ENCODE measurements around the gene PPP2R5E.
A peak's percentile ranks its signal among the peaks of the same experiment; 100 is the strongest.
"Not testable (repeated sequence)": the region's sequence is repeated elsewhere in the genome, so short reads cannot be mapped to it uniquely, and the experiment has no call there.

PPP2R5E gene

DNA sequence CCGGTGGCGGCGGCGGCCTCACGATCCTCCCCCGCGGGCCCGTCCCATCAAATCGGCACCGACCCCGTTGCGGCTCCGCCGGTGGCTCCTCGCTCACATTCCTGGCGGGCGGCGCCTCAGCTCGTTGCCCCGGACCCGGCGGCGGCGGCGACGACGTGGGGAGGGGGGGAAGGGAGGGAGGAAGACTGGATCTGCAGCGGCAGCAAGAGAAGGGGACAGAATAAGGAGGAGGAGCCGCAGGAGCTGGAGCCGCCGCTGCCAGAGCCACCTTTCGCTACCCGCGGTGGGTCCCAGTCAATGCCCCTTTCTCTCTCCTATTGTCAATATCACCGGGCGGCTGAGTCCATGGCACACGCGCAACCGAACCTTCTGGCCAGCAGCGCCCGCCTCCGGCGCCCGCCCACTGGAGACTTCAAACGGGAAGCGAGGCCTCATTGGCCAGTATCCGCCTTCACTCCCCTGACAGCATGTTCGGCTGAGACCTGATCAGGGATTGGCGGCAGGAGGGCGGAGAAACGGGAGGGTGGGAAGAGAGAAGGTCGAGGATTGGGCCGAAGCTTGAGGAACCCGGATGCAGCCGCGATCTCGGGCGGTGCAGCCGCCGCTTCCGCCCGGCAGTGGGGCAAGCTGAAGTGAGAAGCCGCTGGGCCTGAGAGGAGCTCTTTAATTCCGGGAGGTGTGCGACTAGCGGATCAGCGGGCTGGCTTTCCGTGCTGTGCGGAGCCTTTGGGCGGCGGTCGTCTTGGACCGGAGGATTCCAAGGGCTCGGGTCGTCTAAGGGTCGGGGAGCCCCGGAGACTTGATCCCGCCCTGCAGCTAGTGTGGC, at the start of gene PPP2R5E:
TSS of gene PPP2R5E (minus strand) at position 378 of the 826 bp plus-strand sequence. CDS start 3,692 bp downstream, outside the sequence.
- peak; percentile 97 for DNase-seq (ENCODE audit: low read depth in 2 of 2)

DNA sequence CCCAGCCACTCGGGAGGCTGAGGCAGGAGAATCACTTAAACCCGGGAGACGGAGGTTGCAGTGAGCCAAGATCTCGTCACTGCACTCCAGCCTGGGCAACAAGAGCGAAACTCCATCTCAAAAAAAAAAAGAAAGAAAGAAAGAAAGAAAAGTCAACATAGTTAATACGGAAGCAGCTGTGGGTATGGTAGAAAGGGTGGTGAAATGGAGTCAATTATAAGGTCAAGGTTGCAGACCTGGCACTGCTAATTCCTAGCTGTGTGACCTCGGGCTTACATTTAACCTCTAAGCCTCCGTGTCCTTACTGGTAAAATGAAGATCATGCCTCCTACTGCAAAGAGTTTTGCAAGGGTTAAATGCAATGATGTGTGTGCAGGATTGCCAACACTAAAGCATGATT, 39.9 kb upstream of the PPP2R5E start:
- DNase-seq (ENCODE audit: low read depth in 2 of 2), result not testable (repeated sequence)

DNA sequence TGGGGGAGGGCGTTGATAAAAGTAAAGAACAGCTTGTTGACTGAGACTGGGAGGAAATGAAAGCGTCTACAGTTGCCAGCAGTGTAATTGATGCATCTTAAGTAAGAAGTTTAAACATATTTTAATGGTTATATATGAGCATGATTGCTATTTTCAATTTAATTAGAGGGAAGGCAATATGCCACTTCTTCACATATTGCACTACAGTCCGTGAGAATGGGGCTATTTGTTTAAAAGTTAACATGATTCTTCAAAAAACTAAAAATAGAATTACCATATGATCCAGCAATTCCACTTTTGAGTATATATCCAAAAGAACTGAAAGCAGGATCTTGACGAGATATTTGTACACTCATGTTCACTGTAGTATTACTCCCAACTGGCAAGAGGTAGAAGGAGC, 38.3 kb upstream of the PPP2R5E start:
- no peak for DNase-seq (ENCODE audit: low read depth in 2 of 2)

DNA sequence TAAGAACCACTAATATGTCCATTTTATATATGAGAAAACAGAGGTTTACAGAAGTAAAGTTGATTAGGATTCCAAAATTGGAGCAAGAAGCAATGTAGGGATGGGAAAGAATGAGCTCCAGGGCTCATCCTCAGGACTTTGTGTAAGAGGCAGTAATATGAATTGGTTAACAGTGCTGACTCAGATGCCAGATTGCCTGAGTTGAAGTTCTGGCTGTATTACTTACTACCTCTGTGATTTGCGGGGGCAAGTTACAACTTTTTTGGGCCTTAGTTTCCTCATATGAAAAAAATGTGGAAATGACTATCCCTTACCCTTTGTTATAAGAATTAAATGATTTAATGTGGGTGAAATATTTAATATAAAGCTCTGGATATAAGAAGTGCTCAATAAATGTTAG, 35.1 kb upstream of the PPP2R5E start:
- DNase-seq (ENCODE audit: low read depth in 2 of 2), result no peak

DNA sequence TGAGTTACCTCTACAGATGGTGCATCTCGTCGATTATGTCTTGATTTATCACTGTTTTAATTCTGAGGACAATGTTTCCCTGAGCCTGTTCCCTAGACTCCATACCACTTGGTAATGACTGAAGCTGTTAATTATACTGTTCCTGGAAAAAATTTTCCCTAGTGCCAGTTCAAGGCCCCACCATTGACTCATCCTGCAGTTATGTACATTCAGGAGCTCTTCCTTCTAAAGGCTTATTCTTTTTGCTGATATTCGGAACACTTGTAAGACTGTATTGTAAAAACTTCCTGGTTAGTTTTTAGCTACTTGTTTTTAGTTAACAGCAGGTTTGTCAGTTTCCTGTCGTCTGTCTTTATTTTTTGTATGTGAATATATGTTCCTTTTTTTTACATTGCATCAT, 30.4 kb upstream of the PPP2R5E start:
- no peak for DNase-seq (ENCODE audit: low read depth in 2 of 2)

DNA sequence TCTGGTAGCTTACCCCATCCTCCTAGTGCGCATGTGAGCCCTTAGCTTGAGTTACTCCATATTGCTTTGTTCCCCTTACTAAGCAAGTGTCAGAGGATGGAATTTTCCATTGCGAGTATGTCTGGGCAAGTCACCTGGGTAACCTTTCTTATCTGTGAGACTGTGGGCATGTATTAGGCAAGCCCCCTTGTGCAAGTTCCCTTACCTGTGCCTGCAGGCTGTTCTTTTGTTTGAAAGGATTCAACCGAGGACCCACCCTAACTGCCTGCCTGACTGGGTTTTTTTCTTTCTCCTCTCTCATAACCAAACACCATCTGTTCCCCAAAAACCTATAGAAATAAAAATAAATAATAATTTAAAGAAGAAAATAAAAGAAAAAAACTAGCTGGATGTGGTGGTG, 22.3 kb upstream of the PPP2R5E start:
- no peak for DNase-seq (ENCODE audit: low read depth in 2 of 2)

DNA sequence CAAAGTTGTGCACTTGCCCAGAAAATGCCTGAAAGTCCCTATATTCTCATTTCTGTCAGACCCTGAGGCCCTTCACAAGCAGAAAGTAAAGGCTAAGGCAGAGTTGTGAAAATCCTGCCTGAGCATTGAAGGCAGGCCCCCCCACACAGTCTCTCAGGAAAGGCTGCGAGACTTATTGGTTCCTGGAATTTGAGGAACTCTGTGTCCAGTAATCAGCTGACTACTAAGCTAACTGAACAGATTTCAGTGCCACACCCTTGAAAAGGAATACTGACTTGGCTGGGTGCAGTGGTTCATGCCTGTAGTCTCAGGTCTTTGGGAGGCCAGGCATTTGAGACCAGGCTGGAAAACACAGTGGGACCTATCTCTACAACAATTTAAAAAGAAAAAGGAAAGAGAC, 21.1 kb upstream of the PPP2R5E start:
- no peak for DNase-seq (ENCODE audit: low read depth in 2 of 2)

DNA sequence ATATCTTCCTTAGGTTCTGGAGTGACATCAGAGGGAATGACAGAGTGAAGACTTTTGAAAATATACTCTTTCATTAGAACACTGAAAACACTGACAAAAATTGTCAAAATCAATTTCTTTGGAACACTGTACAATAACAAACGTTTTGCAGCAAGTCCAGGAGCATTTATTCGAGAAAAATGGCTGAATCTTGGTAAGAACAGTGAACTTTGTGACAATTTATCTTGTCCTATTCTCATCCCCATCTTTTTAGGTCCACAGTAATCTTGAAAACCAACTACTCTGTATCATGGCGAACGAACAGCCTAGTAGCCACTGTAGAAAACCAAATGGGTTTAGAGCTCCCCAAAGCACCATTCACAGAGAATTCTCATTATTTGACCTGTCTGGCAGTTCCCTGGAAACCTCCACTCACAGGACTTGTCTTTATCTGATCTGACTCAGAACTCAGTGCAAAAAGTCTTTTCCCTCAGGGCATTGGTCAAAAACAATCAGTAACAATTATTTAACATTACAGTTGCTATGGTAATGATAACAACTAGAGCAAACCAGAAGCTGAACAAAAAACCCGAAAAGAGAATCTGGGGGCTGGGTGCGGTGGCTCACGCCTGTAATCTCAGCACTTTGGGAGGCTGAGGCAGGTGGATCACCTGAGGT, 20.3 kb upstream of the PPP2R5E start:
- no peak for DNase-seq (ENCODE audit: low read depth in 2 of 2)

DNA sequence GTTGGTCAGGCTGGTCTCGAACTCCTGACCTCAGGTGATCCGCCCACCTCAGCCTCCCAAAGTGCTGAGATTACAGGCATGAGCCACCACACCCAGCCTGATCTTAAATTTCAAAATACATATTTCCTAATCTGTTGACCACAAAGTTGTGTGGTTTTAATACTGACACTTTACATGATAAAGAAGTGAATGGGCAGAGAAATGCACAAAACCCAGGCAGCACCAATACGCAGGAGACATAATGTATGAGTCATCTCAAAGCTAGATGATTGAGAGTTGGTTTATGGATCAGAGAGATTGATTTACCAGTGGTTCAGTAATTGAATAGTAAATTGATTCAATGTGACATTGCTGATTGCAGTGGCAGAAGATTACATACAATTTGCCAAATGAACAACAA, 19.2 kb upstream of the PPP2R5E start:
- DNase-seq (ENCODE audit: low read depth in 2 of 2), result no peak

DNA sequence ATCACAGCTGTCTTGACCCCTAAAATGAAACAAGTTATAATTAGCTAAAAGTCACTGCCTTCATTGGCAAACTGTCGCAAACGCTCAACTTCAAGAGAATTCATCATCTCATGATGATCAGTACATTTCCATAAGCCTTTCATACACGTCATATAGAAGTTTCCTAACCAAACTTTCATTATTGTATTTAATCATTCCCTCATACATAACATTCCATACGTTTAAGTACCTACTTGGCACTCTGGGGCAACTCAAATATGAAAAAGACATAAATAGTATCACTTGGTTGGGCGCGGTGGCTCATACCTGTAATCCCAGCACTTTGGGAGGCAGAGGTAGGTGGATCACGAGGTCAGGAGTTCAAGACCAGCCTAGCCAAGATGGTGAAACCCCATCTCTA, 12.4 kb upstream of the PPP2R5E start:
- DNase-seq (ENCODE audit: low read depth in 2 of 2), result no peak

DNA sequence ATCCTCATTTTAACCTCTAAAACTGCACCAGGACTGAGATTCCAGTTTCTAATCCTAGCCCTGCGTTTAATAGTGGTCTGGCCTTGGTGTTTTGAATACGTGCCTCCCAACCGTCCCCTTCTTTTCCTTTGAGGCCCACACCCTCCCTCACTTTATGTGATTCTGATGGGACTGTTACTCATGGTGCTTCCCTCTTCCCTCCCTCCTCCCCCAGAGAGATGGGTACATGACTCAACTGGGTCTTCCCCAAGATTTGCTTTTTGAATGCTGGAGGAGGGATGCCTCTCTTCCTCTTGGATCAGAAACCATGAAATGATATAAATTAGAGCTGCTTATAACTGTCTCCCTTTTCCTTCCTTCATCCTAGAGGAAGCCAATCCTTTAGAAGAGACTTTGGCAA, 8.2 kb upstream of the PPP2R5E start:
- no peak for DNase-seq (ENCODE audit: low read depth in 2 of 2)

DNA sequence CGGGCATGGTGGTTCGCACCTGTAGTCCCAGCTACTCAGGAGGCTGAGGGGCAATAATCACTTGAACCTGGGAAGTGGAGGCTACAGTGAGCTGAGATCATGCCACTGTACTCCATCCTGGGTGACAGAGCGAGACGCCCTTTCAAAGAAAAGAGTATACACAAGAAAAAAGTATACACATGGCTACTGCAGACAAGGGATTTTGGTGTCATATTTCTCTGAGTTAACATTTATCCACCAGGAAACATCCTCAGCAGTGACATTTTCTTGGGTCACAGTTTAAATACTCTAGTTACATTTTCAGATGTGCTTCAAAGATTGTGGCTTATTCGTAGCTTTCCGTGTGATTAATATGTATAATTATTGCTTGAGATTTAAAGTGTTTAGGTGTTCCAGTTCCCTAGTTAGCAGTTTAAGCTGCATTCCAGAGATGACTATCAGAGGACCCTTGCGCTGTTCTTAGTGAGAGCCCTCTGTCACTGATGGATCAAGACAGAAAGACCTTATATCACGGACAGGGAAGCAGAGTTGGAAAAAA, 4.7 kb upstream of the PPP2R5E start:
- DNase-seq (ENCODE audit: low read depth in 2 of 2), result no peak

DNA sequence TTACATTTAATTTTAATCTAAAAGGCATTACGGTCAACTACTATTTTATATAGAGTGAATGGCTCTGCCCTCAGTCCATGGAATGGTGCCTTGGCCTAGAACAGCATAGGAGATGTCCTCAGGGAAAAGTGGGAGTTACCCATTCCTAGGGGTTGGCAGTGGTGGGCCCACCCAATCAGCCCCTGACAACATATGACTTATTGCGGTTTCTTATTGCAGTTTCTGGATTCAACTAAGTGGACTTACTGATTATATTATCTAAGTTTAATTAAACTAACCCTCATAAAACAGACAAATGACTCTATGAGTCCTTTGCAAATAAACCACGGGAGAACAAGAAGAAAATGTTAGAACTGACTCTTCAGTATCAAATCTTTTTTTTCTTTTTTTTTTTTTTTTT, 2.3 kb upstream of the PPP2R5E start:
- DNase-seq (ENCODE audit: low read depth in 2 of 2), result no peak

DNA sequence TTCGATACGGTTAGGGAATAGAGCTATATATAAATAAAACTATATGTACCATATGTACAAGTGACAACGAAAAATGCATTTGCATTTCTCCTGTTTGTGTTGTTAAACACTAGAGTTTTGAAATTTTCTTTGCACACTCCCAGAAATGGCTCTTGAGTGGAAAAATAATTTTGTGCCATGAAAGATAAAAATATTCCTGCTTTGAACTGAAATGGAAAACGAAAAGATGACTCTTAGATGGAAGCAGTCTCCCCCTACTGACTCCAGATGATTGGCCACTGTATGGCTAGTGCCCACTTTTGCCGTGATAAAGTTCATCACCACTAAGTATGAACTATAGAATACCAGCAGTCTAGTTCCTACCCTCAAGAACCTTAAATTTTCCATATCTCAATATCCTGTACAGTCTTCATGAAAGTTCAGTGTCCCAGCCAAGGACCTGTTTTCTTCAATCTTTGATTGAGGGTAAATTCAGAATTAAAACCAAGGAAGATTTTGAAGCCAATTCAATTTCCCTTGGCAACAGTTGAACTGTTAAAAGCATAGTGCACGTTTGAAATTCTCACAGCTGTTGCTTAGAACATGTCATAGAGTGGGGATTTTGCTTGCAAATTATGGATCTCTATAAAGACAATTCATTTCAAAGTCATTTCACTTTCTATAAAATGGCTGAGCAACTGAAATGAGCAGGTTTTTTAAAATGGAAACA, 1.6 kb upstream of the PPP2R5E start:
- no peak for DNase-seq (ENCODE audit: low read depth in 2 of 2)

DNA sequence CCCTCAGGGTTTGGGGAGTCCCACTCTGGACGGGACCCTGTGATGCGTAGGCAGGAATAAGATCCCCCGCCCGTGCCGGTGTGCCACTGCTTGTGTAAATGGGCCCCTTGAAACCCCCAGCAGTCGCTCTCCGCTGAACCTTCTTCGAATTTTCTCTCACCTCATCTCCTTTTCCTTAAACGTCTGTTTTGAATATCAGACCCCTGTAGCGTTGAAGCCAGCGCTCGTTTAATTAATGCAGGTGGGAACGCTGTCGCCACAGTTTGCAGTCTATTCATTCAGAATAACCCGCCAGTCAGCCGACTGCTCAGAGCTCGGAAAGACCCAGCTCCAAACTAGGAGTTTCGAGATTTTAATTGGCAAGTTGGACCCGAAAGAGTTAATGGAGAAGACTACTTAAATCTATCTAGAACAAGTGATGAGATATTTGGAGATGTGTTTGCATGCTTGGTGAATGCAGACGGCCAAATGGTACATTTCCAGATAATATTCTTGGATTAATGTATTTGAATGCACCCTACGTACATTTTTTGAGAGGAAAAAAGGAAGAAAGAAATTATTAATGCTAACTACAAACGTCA, 739 bp upstream of the PPP2R5E start:
- DNase-seq (ENCODE audit: low read depth in 2 of 2), result no peak

DNA sequence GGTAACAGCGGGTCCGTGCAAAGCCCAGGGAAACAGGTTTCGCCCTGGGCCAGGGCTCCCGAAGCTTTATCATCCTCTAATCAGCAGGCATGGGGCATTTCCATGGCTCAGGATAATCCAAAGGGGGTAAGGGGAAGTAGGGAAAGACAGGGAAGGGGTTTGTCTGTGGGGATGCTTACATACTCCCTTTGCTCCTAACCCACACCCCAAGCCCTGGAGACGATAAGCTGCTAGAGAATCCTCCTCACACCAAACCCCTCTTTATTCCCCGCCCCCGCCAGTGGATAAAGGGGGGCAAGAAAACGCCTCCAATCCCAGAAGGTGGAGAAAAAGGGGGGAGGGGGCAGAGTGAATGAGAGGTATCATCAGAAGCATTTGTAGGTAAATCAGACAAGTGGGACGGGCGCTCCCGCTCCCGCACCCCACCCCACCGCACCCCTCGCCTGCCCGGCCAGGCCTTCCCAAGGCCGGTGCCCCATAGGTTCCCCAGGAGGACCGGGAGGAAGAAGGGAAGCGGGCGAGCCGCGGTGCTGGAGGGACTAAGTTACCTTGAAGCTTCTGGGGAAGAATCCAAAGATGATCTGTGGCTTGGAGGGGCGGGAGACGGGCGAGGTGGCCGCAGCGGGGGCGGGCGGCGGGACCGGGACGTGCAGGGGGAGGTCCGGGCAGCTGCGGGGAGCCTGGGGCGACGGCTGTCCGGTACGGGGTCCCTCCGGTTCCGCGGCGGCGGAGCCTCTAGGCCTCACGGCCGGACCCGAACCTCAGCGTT, 762 bp downstream of the PPP2R5E start:
- no peak for DNase-seq (ENCODE audit: low read depth in 2 of 2)

DNA sequence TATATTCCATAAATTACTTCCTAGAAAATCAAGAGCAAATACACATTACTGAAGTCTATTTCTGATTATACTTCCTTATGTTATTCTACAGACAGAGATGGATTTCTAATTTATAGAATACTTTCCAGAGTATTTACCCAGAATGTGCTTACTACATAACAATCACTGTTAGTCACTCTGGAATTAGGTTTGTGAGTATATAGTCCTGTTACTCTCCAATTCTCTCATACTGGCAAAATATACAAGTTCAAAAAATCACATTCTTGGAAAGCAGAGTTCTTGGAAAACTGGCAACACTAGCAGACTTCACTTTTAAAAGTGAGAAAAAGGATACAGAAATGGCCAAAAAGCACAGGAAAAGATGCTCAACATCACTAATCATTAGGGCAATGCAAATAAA, 7.3 kb downstream of the PPP2R5E start:
- DNase-seq (ENCODE audit: low read depth in 2 of 2), result no peak

DNA sequence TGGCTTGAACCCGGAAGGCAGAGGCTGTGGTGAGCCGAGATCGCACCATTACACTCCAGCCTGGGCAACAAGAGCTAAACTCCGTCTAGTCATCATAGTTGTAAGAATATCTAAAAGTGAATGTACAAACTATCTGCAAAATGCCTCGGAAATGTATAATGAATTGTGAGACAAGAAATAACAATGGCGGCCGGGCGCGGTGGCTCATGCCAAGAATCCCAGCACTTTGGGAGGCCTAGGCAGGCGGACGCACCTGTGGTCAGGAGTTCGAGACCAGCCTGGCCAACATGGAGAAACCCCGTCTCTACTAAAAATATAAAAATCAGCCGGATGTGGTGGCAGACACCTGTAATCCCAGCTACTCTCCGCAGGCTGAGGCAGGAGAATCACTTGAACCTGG, 9.7 kb downstream of the PPP2R5E start:
- DNase-seq (ENCODE audit: low read depth in 2 of 2), result no peak

DNA sequence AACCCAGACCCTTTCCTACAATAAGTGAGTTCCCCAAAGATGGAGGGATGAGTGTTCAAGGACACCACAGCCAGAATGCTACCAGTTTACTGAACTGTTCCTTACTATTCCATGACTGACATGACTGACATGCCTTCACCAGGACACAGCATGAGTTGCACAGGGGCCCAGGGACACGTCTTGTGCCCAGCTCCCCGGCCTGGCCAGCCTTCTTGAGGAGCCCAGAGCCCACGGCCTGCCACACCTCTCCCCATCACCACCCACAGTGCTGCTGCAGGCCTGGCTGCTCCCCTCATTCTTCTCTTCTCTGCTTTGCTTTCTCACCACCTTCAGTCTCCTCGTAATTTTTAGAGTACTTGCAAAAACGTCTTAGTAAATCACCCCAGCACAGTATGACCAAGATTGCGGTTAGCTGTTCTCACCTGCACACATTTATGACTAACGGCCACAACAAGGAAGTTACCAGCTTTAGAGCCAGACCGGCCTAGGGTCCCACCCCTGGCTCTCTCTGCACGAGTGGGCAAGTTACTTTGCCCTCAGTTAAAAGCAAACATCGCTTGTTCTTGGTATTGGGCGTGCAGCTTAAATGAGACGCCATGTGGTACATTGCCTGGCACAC, 18.5 kb downstream of the PPP2R5E start:
- DNase-seq (ENCODE audit: low read depth in 2 of 2), result no peak

DNA sequence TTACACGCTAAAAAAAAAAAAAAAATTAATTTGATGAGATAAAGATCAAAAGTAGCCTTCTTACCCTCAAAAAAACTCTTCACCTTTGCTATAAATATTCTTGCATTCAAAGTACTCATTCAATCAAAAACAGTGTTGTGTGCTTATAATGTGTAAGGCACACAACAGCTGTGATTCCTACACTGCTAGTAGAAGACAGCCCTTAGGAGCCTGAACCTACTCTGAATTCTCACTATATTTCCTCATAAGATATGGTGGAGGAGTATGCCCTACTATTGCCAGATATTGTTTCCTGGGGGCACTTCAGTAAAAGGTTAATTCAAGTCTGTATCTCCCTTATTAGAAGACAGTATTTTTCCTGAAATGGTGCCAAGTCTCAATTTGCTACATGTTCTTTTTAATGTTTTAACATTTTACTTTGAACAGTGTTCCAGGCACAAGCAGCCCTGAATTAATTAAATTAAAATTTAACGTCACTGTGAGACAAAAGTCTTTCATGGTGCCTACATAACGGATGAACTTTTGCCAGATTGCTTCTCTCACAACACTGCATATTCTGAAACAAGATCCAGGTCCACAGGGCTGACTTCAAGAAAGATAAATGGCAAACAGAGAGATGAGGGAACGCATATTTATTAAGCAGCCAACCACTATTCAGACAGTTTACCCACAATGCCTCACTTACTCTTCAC, 19.3 kb downstream of the PPP2R5E start:
- no peak for DNase-seq (ENCODE audit: low read depth in 2 of 2)
